Transverse colon (tissue), 3 donors: ENCODE measurements around the gene IRX5.

Experiments used
- POLR2A ChIP-seq: fragments of 450-650 bp; IDR thresholded peaks from one replicate; pipeline ENCODE4 v1.6.1; 2016; ENCODE audit warnings: antibody characterized with exemption, mild to moderate bottlenecking, moderate library complexity
- TF ChIP-seq, protein P1 (sequence below), 5 experiments: fragments of 200-600 bp in 3 of 5; fragments of 450-650 bp in 2 of 5; sonication (generic) in 3 of 5; IDR thresholded peaks; 1 replicate in 2 of 5; 2 replicates in 3 of 5; pipeline ENCODE4 v1.5.1; 2016 to 2017; ENCODE audit warnings: antibody characterized with exemption in 5 of 5, inconsistent platforms in 3 of 5, mild to moderate bottlenecking in 2 of 5, moderate library complexity in 1 of 5

DNA sequence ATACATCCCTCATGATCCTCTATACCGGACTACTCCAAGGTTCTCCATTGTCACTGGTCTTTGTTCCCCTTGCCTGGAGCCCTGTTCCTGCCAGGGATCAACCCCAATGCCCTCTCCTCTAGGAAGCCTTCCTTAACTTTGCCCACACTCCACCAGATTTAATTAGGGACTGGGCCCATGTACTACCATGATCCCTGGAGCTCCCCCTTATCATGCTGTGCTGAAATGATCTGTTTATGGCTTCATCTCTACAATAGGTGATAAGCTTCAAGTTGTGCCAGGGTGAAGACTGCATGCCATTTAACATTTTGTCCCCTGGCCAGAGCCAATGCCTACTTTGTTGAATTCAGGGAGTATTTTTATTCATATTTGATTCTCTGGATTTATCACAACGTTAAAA lies 17.9 kb upstream of the IRX5 start:
- TF ChIP-seq, protein P1, sequence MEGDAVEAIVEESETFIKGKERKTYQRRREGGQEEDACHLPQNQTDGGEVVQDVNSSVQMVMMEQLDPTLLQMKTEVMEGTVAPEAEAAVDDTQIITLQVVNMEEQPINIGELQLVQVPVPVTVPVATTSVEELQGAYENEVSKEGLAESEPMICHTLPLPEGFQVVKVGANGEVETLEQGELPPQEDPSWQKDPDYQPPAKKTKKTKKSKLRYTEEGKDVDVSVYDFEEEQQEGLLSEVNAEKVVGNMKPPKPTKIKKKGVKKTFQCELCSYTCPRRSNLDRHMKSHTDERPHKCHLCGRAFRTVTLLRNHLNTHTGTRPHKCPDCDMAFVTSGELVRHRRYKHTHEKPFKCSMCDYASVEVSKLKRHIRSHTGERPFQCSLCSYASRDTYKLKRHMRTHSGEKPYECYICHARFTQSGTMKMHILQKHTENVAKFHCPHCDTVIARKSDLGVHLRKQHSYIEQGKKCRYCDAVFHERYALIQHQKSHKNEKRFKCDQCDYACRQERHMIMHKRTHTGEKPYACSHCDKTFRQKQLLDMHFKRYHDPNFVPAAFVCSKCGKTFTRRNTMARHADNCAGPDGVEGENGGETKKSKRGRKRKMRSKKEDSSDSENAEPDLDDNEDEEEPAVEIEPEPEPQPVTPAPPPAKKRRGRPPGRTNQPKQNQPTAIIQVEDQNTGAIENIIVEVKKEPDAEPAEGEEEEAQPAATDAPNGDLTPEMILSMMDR (IDR thresholded peaks at IDR 0.05) = no peak
- no peak for TF ChIP-seq POLR2A
